ENCODE measurements around the gene UBXN4. TPM values are rescaled to one million over a fixed set of nuclear protein-coding genes. Genes with fewer than 3 reads are reported as not detected.
A peak's percentile ranks its signal among the peaks of the same experiment; 100 is the strongest.

Gene UBXN4, protein sequence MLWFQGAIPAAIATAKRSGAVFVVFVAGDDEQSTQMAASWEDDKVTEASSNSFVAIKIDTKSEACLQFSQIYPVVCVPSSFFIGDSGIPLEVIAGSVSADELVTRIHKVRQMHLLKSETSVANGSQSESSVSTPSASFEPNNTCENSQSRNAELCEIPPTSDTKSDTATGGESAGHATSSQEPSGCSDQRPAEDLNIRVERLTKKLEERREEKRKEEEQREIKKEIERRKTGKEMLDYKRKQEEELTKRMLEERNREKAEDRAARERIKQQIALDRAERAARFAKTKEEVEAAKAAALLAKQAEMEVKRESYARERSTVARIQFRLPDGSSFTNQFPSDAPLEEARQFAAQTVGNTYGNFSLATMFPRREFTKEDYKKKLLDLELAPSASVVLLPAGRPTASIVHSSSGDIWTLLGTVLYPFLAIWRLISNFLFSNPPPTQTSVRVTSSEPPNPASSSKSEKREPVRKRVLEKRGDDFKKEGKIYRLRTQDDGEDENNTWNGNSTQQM
- 100 to 1,000 TPM in 1 of 4 donors, 10 to 100 TPM in 3; 54.2 to 101 (median 61.3) TPM for total RNA-seq

DNA sequence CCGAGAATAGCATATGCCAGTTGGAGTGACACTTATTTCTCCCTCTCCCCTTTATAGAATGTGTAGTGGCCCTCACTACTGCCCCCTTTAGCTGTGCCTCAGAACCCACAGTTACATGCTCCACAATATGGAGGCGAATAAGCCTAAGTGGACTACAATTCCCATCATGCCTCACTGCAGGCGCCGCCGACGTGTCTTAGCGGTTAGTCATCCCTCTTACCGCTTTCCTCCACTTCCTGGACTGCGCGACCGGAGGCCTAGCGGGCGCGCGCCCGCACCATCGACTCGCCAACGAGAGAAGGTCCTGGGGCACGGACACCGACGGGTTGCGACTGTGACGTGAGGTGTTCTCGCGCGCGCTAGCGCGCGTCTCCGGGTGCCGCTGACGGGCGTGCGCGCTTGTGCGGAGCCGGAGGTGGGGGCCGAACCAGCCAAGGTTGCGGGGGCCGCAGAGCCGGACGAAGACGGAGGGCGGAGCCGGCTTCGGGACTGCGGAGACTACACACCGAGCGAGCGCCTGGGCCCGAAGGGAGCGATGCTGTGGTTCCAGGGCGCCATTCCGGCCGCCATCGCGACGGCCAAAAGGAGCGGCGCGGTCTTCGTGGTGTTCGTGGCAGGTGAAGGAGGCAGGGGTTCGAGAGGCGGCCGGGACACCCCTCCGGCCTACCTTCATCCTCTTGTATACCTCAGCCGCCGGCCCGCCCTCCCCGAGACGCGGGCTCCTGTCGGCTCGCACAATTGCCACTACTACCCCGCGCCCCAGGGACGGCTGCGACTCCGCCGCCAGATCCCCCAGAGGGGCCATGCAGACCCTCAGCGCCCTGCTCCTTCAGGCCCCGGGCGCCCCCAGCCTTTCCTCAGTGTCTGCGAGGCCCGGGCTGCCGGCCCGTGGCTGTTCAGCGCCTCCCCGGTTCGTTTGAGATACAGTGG lies at the start of gene UBXN4:
TSS of gene UBXN4 (plus strand) at position 461 of the 930 bp plus-strand sequence. CDS start at position 536, 75 bp downstream.
- Histone ChIP-seq H3K36me3 (no peaks in the 10 kb centered on the region), H3K9me3 (no peaks in the 10 kb centered on the region), H3K27me3 (no peaks in the 10 kb centered on the region), H3K27ac (peak within 1 kb of the TSS; percentile 96 to 100 (median 99)), H3K4me1 (peaks cover 7 to 26% (median 18%) of the 10 kb centered on the region in 4 donors), H3K4me3 (peak within 1 kb of the TSS; percentile 73 to 98 (median 87))
- in situ Hi-C loops (cut with MboI; ENCODE audit: low pct_ligation_motif_present in 1 of 4, low pct_unique_long_range_greater_than_20kb in 1 of 4, low sequenced_read_pairs in 3 of 4), result loop anchor here in 1 of 4 donors (10.0 kb wide), 1 partner anchor 207 kb away; the partner anchor contains the start of genes R3HDM1 and ZRANB3
- 0 to 3% methylated on average over 1 to 41 of the region's 93 CpGs for WGBS, 2 donors (ENCODE audit: low coverage in 1 of 2)
- peak; percentile 98 for DNase-seq
- TF ChIP-seq POLR2A (IDR thresholded peaks at IDR 0.05) (peak; percentile 96), POLR2AphosphoS5 (IDR thresholded peaks at IDR 0.05) (peak; percentile 91 to 94 (median 91)), EP300 (IDR thresholded peaks at IDR 0.05; ENCODE audit: low read depth) (no peak)
- TF ChIP-seq, protein P1, sequence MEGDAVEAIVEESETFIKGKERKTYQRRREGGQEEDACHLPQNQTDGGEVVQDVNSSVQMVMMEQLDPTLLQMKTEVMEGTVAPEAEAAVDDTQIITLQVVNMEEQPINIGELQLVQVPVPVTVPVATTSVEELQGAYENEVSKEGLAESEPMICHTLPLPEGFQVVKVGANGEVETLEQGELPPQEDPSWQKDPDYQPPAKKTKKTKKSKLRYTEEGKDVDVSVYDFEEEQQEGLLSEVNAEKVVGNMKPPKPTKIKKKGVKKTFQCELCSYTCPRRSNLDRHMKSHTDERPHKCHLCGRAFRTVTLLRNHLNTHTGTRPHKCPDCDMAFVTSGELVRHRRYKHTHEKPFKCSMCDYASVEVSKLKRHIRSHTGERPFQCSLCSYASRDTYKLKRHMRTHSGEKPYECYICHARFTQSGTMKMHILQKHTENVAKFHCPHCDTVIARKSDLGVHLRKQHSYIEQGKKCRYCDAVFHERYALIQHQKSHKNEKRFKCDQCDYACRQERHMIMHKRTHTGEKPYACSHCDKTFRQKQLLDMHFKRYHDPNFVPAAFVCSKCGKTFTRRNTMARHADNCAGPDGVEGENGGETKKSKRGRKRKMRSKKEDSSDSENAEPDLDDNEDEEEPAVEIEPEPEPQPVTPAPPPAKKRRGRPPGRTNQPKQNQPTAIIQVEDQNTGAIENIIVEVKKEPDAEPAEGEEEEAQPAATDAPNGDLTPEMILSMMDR (IDR thresholded peaks at IDR 0.05), result peak in 4 of 5 experiments; percentile 19 to 48 (median 32)
- intact Hi-C loops (cut with DNase I; ENCODE audit: low total_unique reads), result loop anchor here (10.0 kb wide), 1 partner anchor 217 kb away; no protein-coding TSS in a partner anchor

DNA sequence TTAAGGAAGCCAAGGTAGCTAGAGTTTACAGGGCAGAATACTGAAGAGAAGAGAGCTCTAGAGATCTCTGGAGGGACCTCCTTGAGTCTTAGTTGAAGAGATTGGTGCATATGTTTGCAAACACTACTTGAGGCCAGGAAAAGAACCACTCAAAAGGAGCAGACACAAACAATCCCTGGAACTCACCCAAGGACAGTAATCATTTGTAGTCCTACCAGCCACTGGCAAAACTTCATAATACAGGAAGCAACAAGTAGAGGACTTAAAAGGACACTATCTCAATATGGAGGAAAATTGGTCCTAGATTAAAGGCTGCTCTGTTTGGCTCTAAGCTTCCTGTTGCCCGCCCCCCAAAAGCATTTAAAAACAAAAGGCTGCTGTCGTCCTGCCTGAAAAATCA lies 46.9 kb upstream of the UBXN4 start:
- DNase-seq, result no peak
- intact Hi-C loops (cut with DNase I; ENCODE audit: low total_unique reads), result no loop called here

DNA sequence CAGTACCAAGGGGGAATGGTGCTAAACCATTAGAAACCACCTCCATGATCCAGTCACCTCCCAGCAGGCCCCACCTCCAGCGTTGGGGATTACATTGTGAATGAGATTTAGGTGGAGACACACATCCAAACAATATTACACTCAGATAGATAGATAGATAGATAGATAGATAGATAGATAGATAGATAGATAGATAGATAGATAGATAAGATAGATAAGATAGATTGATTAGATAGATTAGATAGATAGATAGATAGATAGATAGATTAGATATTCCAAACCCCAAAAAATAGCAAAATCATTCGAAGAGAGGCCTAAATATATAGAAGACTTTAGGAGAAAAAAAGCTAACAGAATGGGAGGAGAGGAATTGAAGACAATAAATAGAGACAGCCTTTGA lies 42.8 kb upstream of the UBXN4 start:
- 82 to 94% methylated on average over 2 of the region's 2 CpGs for WGBS, 2 donors (ENCODE audit: low coverage in 1 of 2)
- Histone ChIP-seq H3K4me1 (no peaks in the 10 kb centered on the region), H3K27ac (no peak overlapping the region), H3K27me3 (no peaks in the 10 kb centered on the region), H3K36me3 (no peaks in the 10 kb centered on the region), H3K4me3 (no peak overlapping the region), H3K9me3 (no peaks in the 10 kb centered on the region)
- in situ Hi-C loops (cut with MboI; ENCODE audit: low pct_ligation_motif_present in 1 of 4, low pct_unique_long_range_greater_than_20kb in 1 of 4, low sequenced_read_pairs in 3 of 4), result no loop called here
- intact Hi-C loops (cut with DNase I; ENCODE audit: low total_unique reads), result no loop called here
- TF ChIP-seq POLR2A (IDR thresholded peaks at IDR 0.05) (no peak), EP300 (IDR thresholded peaks at IDR 0.05; ENCODE audit: low read depth) (no peak), POLR2AphosphoS5 (IDR thresholded peaks at IDR 0.05) (no peak)
- TF ChIP-seq, protein P1 (IDR thresholded peaks at IDR 0.05), result no peak
- no peak for DNase-seq

More for the DNA sequence above, 46.9 kb upstream of the UBXN4 start:
- no peaks in the 10 kb centered on the region for H3K4me1 ChIP-seq
- in situ Hi-C loops (cut with MboI; ENCODE audit: low pct_ligation_motif_present in 1 of 4, low pct_unique_long_range_greater_than_20kb in 1 of 4, low sequenced_read_pairs in 3 of 4), result no loop called here
- no peak overlapping the region for H3K27ac ChIP-seq
- no peak overlapping the region for H3K4me3 ChIP-seq
- TF ChIP-seq EP300 (IDR thresholded peaks at IDR 0.05; ENCODE audit: low read depth), result no peak
- TF ChIP-seq POLR2A (IDR thresholded peaks at IDR 0.05), result no peak
- TF ChIP-seq POLR2AphosphoS5 (IDR thresholded peaks at IDR 0.05), result no peak
- TF ChIP-seq, protein P1 (IDR thresholded peaks at IDR 0.05), result no peak
- no peaks in the 10 kb centered on the region for H3K27me3 ChIP-seq
- no peaks in the 10 kb centered on the region for H3K9me3 ChIP-seq
- WGBS, 2 donors (ENCODE audit: low coverage in 1 of 2), result 94 to 100% methylated on average over 2 of the region's 2 CpGs
- H3K36me3 ChIP-seq, result no peaks in the 10 kb centered on the region
